K562 (cell line): ENCODE data around the gene DNASE1L1. TPM values are rescaled to one million over a fixed set of nuclear protein-coding genes. Genes with fewer than 3 reads are reported as not detected.

Experiments used
- BACH1 ChIP-seq: fragments of 200-800 bp; sonication (Bioruptor generic); IDR thresholded peaks from 2 replicates; pipeline ENCODE4 v1.6.1; 2016; ENCODE audit warnings: missing genetic modification characterization, missing compliant biosample characterization
- BHLHE40 ChIP-seq: IDR thresholded peaks from 2 replicates; pipeline ENCODE4 v1.6.1; 2011; ENCODE audit warnings: low read length, improper control_type of control experiment
- BRD9 ChIP-seq: fragments of 450-650 bp; IDR thresholded peaks from 2 replicates; pipeline ENCODE4 v1.6.1; 2018; ENCODE audit warnings: low read depth; ENCODE audit not compliant: partially characterized antibody
- FOS ChIP-seq: IDR thresholded peaks from 3 replicates; pipeline ENCODE4 v1.6.1; 2011; ENCODE audit not compliant: insufficient read length; ENCODE audit errors: extremely low read depth
- IFI16 ChIP-seq: fragments of 250-450 bp; sonication (Bioruptor Pico); IDR thresholded peaks from 2 replicates; pipeline ENCODE4 v2.1.2; 2022; ENCODE audit warnings: mild to moderate bottlenecking, inconsistent platforms
- IRF2 ChIP-seq: sonication (generic); formaldehyde crosslinking; IDR thresholded peaks from 2 replicates; pipeline ENCODE4 v1.8.1; 2022; ENCODE audit warnings: mild to moderate bottlenecking, missing genetic modification reagents
- JUN ChIP-seq, 2 experiments: sonication (generic) in 1 of 2; formaldehyde crosslinking in 1 of 2; IDR thresholded peaks; 2 replicates each; pipeline versions ENCODE4 v1.6.1 to v1.8.0; 2012 to 2022; ENCODE audit warnings: borderline replicate concordance in 2 of 2, mild to moderate bottlenecking in 2 of 2, improper control_type of control experiment in 1 of 2, low read depth in 1 of 2, low read length in 1 of 2, missing genetic modification reagents in 1 of 2
- SIRT6 ChIP-seq: IDR thresholded peaks from one replicate; pipeline ENCODE4 v1.6.1; 2012; ENCODE audit warnings: low read depth, mild to moderate bottlenecking, control low read depth, inconsistent platforms, low read length, moderate library complexity
- SMC3 ChIP-seq: conservative IDR thresholded peaks from 2 replicates; pipeline ENCODE4 v1.6.1; 2011; ENCODE audit warnings: low read depth, low read length, improper control_type of control experiment; ENCODE audit not compliant: insufficient read depth
- YY1 ChIP-seq, 3 experiments: IDR thresholded peaks; 2 replicates each; pipeline ENCODE4 v1.6.1; 2011; ENCODE audit warnings: low read length in 2 of 3, mild to moderate bottlenecking in 2 of 3, moderate library complexity in 2 of 3, borderline replicate concordance in 1 of 3, control low read depth in 1 of 3, low read depth in 1 of 3; ENCODE audit not compliant: insufficient read depth in 3 of 3, insufficient replicate concordance in 2 of 3, control insufficient read depth in 1 of 3, insufficient read length in 1 of 3; ENCODE audit errors: extremely low read depth in 1 of 3
- ZNF133 ChIP-seq: fragments of 250-450 bp; sonication (Bioruptor Pico); IDR thresholded peaks from 2 replicates; pipeline ENCODE4 v1.4.0; 2020; ENCODE audit warnings: mild to moderate bottlenecking
- polyA plus RNA-seq, 8 experiments: library from polyadenylated mRNA; depleted of rRNA in 4 of 8; stranded (reverse) in 5 of 8; unstranded in 3 of 8; fragments of >200 nt; fragmentation: Nextera tagmentation in 2 of 8; fragmentation: Illumina TruSeq in 1 of 8; extraction: Ambion mirVana in 2 of 8; extraction: Trizol in 1 of 8; gene quantifications; 2 replicates each; pipeline versions ENCODE4 v1.2.1 to v1.2.3, GENCODE V29; 2011 to 2014; ENCODE audit warnings: inconsistent platforms in 1 of 8, missing spikeins in 1 of 8
- total RNA-seq, 7 experiments: library from RNA; depleted of rRNA in 6 of 7; stranded (reverse); fragments of >200 nt in 6 of 7; fragmentation: Illumina TruSeq in 2 of 7; extraction: Trizol in 2 of 7; gene quantifications; 2 replicates each; pipeline versions ENCODE4 v1.2.1 to v1.2.3, GENCODE V29; 2011 to 2021; ENCODE audit warnings: low replicate concordance in 1 of 7
- TF ChIP-seq, protein P1 (sequence below): sonication (generic); formaldehyde crosslinking; IDR thresholded peaks from 2 replicates; pipeline ENCODE4 v1.8.0; 2023; ENCODE audit warnings: mild to moderate bottlenecking, missing genetic modification reagents
- TF ChIP-seq, protein P2 (sequence below): fragments of 450-650 bp; IDR thresholded peaks from one replicate; pipeline ENCODE4 v1.6.1; 2018; ENCODE audit warnings: mild to moderate bottlenecking, moderate library complexity; ENCODE audit not compliant: partially characterized antibody
- TF ChIP-seq, protein P3 (sequence below): fragments of 250-450 bp; sonication (Bioruptor Pico); IDR thresholded peaks from 2 replicates; pipeline ENCODE4 v1.4.0; 2020; ENCODE audit warnings: borderline replicate concordance
- TF ChIP-seq, protein P4 (sequence below): fragments of 150-350 bp; conservative IDR thresholded peaks from 2 replicates; pipeline ENCODE4 v1.6.1; 2014; ENCODE audit warnings: low read length
- TF ChIP-seq, protein P5 (sequence below): fragments of 450-650 bp; IDR thresholded peaks from 2 replicates; pipeline ENCODE4 v1.6.1; 2018; ENCODE audit warnings: mild to moderate bottlenecking, low read depth; ENCODE audit not compliant: partially characterized antibody

DNASE1L1 gene
- total and polyA plus RNA-seq, 9 of the 15 experiments (the other 6 are each of a cell fraction or from before 2014, with no cell fraction given): 0.73 to 12.6 (median 7.9) TPM

DNA sequence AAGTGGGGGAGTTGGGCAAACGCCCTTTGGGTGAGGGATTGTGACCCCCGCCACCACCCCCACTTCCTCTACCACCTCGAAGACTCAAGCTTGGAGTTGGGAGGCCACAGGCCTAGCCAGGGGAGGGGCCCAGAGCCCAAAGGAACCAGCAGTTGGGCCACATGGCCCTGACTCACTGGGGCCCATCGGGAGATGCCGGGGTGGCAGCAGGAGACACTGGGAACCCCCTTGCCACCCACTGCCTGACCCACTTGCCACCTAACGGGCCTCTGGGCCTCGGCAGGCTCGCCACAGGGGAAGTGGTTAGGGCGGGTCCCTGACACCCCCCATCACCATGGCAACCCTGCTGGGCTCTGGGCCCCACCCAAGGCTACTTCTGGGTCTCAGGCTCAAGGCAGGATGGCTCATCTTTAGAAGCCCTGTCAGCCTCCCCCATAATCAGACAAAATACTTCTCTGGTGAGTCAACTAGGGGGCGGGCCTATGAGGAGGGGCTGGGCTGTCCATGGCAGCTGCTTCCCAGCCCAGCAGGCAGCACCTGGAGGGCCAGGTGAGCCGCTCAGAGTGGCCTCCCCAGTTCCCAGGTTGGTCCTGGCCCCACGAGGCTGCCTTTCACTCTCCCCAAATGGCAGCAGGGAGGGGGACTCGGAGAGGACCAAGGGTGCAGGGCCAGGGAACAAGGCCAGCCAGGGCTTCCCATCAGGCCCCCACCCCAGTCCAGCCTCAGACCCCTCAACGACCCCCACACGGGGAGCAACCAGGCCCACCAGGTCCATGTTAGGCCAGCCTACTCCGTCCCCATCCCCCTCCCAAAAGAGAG, 40.2 kb downstream of the DNASE1L1 start (continued):
- TF ChIP-seq JUN (IDR thresholded peaks at IDR 0.05; ENCODE audit: borderline replicate concordance, low read depth, low read length) (peak; percentile 79), JUN (CRISPR knock-in tag; IDR thresholded peaks at IDR 0.05; ENCODE audit: borderline replicate concordance) (no peak; the same call in 1 of the 2 replicates), BHLHE40 (0 out of 2 replicates have a peak, but pooled peaks have one; percentile 5), FOS (no peak), YY1 (IDR thresholded peaks at IDR 0.05; ENCODE audit: borderline replicate concordance in 1 of 3, control insufficient read depth in 1 of 3, extremely low read depth in 1 of 3, insufficient read depth in 3 of 3, insufficient read length in 1 of 3, insufficient replicate concordance in 2 of 3, low read depth in 1 of 3, low read length in 2 of 3) (peak in 2 of 3 experiments; percentile 58 to 69), BRD9 (no peak), IFI16 (CRISPR knock-in tag) (no peak), SMC3 (no peak), ZNF133 (CRISPR knock-in tag) (no peak), BACH1 (tag) (no peak), IRF2 (CRISPR knock-in tag) (no peak), SIRT6 (no peak)
- TF ChIP-seq, protein P1, sequence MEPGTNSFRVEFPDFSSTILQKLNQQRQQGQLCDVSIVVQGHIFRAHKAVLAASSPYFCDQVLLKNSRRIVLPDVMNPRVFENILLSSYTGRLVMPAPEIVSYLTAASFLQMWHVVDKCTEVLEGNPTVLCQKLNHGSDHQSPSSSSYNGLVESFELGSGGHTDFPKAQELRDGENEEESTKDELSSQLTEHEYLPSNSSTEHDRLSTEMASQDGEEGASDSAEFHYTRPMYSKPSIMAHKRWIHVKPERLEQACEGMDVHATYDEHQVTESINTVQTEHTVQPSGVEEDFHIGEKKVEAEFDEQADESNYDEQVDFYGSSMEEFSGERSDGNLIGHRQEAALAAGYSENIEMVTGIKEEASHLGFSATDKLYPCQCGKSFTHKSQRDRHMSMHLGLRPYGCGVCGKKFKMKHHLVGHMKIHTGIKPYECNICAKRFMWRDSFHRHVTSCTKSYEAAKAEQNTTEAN (CRISPR knock-in tag): no peak
- TF ChIP-seq, protein P2, sequence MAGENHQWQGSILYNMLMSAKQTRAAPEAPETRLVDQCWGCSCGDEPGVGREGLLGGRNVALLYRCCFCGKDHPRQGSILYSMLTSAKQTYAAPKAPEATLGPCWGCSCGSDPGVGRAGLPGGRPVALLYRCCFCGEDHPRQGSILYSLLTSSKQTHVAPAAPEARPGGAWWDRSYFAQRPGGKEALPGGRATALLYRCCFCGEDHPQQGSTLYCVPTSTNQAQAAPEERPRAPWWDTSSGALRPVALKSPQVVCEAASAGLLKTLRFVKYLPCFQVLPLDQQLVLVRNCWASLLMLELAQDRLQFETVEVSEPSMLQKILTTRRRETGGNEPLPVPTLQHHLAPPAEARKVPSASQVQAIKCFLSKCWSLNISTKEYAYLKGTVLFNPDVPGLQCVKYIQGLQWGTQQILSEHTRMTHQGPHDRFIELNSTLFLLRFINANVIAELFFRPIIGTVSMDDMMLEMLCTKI: no peak
- TF ChIP-seq, protein P3, sequence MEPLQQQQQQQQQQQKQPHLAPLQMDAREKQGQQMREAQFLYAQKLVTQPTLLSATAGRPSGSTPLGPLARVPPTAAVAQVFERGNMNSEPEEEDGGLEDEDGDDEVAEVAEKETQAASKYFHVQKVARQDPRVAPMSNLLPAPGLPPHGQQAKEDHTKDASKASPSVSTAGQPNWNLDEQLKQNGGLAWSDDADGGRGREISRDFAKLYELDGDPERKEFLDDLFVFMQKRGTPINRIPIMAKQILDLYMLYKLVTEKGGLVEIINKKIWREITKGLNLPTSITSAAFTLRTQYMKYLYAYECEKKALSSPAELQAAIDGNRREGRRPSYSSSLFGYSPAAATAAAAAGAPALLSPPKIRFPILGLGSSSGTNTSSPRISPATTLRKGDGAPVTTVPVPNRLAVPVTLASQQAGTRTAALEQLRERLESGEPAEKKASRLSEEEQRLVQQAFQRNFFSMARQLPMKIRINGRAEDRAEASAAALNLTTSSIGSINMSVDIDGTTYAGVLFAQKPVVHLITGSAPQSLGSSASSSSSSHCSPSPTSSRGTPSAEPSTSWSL (CRISPR knock-in tag): no peak
- TF ChIP-seq, protein P4, sequence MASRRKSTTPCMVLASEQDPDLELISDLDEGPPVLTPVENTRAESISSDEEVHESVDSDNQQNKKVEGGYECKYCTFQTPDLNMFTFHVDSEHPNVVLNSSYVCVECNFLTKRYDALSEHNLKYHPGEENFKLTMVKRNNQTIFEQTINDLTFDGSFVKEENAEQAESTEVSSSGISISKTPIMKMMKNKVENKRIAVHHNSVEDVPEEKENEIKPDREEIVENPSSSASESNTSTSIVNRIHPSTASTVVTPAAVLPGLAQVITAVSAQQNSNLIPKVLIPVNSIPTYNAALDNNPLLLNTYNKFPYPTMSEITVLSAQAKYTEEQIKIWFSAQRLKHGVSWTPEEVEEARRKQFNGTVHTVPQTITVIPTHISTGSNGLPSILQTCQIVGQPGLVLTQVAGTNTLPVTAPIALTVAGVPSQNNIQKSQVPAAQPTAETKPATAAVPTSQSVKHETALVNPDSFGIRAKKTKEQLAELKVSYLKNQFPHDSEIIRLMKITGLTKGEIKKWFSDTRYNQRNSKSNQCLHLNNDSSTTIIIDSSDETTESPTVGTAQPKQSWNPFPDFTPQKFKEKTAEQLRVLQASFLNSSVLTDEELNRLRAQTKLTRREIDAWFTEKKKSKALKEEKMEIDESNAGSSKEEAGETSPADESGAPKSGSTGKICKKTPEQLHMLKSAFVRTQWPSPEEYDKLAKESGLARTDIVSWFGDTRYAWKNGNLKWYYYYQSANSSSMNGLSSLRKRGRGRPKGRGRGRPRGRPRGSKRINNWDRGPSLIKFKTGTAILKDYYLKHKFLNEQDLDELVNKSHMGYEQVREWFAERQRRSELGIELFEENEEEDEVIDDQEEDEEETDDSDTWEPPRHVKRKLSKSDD: no peak
- TF ChIP-seq, protein P5, sequence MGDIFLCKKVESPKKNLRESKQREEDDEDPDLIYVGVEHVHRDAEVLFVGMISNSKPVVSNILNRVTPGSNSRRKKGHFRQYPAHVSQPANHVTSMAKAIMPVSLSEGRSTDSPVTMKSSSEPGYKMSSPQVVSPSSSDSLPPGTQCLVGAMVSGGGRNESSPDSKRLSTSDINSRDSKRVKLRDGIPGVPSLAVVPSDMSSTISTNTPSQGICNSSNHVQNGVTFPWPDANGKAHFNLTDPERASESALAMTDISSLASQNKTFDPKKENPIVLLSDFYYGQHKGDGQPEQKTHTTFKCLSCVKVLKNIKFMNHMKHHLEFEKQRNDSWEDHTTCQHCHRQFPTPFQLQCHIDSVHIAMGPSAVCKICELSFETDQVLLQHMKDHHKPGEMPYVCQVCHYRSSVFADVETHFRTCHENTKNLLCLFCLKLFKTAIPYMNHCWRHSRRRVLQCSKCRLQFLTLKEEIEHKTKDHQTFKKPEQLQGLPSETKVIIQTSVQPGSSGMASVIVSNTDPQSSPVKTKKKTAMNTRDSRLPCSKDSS: no peak
